Hematopoietic multipotent progenitor cell (in vitro differentiated cells): ENCODE results near the gene GPAT3. TPM values are rescaled to one million over a fixed set of nuclear protein-coding genes. Genes with fewer than 3 reads are reported as not detected.
"Not testable (repeated sequence)": the region's sequence is repeated elsewhere in the genome, so short reads cannot be mapped to it uniquely, and the experiment has no call there.

ENCODE experiments used
- DNase-seq, 3 donors: peaks; one replicate each; pipeline ENCODE4 v3.0.0-alpha.2; 2011 to 2015; ENCODE audit warnings: low read depth in 2 of 3, low spot score in 2 of 3
- total RNA-seq: library from RNA; depleted of rRNA; stranded (reverse); fragments of >200 nt; gene quantifications from one replicate; pipeline ENCODE4 v1.2.3, GENCODE V29; 2012

GPAT3 gene
- total RNA-seq, 1 donor, result 19.4 TPM

DNA sequence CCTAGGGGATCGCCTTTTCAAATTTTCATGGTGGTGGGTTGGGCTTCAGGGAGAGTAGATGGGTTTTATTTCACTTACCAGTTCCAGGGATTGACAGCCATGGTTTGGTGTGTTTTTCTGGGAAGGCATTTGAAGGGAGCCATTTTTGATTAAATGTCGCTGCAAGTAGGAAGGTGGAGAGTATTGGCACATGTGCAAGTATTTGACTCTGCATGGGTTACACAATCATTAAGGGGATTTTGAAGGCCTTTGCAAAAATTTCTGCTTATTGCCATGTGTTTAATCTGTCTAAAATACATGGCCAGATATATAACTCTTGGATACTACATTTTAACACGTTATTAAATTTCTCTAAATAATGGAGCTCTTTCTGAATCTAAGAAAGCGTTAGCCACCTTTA, 55.1 kb downstream of the GPAT3 start:
- DNase-seq, result no peak

DNA sequence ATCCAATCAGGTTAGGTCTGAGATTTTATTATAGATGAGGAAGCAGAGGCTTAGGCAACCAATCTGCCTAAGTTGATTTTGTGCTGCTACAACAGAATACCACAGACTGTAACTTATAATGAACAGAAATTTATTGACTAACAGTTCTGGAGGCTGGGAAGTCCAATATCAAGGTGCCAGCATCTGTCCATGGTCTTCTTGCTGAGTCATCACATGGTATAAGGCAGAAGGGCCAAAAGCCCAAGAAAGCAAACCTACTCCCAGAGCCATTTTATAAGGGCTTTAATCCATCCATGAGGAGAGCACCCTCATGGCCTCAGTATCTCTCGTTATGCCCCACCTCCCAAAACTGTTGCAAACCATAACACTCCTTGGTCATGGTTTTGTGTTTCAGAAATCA, 55.8 kb downstream of the GPAT3 start:
- DNase-seq, result no peak

DNA sequence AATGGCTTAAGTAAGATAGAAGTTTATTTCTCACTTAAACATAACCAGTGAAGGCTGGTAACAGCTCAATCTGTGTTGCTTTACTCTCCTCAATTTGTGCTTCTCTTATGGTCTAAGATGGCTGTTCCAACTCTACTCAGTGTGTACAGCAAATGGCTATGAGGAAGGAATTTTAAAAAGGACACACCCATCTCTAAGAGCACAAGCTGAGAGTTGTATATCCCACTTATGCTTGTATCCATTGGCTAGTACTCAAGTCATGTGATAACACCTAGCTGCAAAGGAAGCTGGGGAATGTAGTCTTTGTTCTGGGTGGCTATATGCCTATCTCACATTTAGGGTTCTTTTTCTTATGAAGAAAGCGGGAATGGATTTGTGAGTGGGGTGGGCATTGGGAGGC, 63.3 kb downstream of the GPAT3 start:
- peak in 1 of 3 donors; percentile 31 for DNase-seq

DNA sequence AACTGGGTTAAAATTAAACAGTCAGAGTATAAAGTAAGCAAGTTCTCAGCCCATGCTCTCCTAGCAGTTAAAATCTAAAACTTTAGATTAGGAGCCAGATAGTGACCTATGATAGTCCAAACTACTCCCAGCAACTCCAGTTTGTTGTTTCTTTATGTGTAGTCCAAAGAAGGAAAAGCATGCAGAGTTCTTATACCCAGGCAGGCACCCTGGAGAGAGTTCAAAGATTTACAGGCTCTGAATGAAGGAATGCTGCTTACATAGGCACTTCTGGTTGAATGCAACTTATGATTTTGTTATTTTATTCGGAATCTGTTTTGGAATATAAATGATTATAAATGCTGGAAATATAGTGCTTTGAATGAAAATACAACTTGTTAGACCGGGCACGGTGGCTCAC, 67.2 kb downstream of the GPAT3 start:
- DNase-seq, result no peak

DNA sequence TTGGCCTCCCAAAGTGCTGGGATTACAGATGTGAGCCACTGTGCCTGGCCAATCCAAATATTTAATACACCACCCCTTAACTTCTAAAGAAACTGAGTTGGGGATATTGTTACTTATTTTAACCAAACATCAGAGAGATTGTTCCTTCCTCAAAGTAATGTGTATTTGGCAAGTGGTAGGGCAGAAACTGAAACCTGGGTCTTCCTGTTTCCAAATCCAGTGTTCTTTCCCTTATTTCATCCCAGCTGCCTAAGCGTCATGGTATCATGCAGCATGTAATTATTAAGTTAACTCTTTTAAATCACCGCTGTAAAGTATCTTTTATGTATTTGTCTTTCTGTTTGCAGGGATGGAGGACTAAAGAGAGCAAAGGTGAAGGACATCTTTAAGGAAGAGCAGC, 68.4 kb downstream of the GPAT3 start:
- no peak for DNase-seq

DNA sequence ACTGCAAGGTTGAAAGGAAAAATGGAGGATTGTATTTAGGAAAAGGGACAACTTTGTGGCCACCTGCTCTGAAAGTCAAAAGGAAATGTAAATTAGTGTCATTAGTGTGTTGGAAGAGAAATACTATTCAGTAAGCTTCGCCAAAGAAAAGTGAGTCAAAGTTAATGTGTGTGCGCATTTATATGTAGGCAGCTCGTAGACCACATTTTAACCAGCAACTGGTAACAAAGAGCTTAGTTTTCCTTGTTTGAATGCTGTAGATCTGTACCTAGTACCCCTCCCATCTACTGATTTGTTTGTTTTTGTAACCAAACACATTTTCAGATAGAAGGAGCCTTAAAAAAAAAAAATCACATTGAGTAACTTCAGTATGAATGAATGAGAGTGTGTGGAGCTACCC, 69.3 kb downstream of the GPAT3 start:
- DNase-seq, result no peak

DNA sequence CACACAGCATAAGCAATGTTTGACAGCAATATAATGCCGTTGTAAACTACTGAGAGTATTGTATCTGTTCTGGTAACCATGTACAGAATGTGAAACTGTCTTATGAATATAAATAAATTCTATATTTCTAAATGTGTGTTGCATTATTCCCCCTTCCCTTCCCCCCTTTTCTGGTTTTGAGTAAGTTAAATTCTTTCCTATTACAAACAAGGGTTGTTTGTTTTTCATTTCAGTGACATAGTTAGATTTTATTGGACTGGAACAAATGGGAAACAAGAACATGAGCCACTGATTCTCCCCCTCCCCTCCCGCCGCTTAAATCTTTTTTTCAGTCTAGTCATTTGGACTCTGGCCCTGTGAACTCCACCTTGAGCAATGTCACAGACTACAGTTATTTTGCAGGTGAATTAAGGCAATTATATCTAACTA, 69.8 kb downstream of the GPAT3 start:
- DNase-seq, result no peak

DNA sequence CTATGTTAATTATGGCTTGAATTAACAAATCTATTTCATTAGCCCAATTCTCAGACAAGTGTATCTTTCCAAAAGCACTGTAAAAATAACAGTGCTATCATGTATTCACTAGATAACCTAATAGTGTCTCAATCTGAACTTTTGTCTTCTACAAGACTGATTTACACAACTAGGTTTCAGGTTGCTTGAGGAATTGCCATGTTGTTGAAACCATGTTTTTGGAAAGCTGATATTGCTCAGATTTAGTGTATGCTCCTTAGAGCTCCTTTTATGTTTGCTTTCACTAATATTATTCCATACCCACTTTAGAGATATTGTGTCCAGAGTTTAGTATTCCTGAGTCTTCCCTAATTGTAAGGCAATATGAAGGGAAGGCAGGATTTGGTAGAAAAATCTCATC, 70.6 kb downstream of the GPAT3 start:
- no peak for DNase-seq

DNA sequence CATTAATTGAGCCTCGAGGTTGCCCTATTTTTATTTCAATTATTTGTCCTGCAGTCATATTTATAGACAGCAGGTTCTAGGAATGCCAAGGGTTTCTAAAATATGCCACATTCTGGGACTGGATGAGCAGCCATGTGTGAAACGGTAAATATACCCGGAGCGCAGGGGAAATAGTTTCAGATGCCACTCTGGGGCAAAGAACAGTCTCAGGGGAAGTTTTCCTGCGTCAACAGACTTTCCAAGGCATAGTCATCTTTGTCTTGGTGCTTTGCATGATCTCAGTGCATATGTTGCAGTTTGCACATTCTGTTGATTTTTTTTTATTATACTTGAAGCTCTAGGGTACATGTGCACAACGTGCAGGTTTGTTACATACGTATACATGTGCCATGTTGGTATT, 71.0 kb downstream of the GPAT3 start:
- no peak for DNase-seq

DNA sequence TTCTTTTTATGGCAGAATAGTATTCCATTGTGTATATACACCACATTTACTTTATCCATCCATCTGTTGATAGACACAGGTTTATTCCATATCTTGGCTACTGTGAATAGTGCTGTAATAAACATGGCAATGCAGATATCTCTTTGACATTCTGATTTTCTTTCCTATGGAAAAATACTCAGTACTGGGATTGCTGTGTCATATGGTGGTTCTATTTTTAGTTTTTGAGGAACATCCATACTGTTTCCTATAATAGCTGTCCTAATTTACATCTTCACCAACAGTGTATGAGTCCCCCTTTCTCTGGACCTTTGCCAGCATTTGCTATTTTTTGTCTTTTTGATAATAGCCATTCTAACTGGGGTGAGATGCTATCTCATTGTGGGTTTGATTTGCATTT, 73.5 kb downstream of the GPAT3 start:
- no peak for DNase-seq

DNA sequence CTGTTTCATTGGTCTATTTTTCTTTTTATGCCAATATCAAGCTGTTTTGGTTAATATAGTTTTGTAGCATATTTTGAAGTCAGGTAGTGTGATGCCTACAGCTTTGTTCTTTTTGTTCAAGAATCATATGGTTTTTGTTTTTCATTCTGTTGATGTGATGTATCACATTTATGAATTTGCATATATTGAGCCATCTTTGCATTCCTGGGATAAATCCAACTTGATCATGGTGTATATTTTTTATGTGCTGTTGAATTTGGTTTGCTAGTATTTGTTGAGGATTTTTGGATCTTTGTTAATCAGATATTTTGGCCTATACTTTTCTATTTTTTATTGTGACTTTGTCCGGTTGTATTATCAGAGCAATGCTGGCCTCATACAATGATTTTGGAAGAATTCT, 74.8 kb downstream of the GPAT3 start:
- peak in 1 of 3 donors; percentile 26 for DNase-seq

DNA sequence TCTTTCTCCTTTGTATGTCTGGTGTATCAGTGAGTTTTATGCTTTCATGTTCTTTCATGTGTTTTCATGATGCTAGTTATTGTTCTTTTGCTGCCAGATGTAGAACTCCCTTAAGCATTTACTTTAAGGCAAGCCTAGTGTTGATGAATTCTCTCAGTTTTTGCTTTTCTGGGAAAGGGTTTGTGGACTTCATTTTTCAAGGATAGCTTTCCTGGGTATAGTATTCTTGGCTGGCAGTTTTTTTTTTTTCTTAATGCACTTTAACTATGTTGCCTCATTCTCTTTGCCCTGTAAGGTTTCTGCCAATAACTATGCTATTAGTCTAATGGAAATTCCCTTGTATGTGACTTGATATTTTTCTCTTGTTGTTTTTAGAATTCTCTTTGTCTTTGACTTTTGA, 77.1 kb downstream of the GPAT3 start:
- no peak for DNase-seq

DNA sequence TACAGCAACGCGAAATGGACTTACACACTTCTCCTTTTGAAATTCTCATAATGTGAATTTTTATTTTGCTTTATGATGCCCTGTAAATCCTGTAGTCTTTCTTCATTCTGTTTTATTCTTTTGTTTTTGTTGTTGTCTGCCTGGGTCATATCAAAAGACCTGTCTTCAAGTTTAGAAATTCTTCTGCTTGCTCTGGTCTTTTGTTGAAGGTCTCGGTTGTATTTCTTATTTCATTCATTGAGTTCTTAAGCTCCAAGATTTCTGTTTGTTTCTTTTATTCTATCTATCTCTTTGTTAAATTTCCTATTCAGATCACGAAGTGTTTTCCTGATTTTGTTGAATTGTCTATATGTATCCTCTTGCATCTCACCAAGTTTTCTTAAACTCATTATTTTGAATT, 78.1 kb downstream of the GPAT3 start:
- DNase-seq, result no peak

DNA sequence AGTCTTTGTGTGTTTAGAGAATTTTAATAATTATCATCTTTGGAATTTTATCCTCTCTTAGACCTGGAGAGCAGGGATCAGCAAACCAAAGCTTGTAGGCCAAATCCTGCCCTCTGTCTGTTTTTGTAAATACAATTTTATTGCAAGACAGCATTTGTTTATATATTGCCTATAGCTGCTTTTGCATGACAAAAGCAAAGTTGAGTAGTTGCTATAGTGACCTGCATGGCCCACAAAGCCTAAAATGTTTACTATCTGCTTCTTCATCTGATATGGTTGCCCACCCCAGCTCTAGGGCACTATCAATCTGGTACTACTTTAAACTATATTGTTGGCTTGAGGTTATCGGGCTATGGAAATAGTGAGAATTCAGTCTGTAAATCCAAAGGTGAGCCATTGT, 80.3 kb downstream of the GPAT3 start:
- DNase-seq, result no peak

DNA sequence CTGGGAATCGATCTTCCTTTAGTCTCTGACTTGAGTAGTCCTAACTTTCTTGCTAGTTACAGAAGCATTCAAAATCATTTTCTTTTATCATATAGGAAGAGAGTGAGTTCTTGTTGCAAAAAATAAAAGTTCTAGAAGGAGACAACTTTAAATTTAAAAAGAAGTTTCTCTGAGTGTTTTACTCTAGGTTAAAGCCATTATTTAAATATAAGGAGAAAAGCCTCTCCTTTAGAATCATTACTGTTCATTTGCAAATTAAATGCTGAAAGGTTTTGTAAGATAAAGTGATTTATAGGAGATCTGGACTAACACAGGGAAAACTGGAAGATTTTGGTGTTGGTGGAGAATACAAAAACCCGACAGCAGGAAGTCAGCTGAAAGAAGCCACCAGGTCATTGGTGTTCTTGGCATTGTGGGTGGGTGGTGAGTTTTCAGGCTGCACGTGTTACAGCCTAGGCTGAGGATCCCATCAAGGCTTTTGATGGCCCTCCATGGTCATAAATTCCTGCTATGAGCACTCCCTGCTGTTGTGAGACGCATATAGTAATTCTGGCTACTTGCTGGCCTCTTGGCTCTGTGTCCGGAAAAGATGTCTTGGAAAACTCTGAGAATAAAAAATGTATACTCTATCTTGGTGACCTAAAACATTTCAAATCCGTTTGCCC, 81.6 kb downstream of the GPAT3 start:
- DNase-seq, result no peak

DNA sequence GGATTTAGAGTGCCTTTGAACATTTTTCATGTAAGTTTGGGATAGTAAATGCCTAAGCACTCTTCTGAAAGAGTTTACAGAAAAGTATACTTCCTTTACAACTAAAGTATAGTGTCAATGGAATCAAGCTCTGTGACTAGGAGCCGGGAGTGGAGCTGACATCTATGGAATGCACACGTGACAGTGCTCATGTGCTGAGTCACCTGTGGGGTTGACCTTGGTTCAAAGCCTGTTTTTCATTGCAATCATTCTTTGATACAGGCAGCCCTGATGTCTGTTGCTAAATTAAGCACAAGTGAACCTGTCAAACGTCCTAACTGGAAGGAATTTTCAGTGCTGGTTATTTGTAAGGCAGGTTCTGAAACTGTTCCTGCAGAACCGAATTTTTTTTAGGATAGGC, 82.5 kb downstream of the GPAT3 start:
- no peak for DNase-seq

DNA sequence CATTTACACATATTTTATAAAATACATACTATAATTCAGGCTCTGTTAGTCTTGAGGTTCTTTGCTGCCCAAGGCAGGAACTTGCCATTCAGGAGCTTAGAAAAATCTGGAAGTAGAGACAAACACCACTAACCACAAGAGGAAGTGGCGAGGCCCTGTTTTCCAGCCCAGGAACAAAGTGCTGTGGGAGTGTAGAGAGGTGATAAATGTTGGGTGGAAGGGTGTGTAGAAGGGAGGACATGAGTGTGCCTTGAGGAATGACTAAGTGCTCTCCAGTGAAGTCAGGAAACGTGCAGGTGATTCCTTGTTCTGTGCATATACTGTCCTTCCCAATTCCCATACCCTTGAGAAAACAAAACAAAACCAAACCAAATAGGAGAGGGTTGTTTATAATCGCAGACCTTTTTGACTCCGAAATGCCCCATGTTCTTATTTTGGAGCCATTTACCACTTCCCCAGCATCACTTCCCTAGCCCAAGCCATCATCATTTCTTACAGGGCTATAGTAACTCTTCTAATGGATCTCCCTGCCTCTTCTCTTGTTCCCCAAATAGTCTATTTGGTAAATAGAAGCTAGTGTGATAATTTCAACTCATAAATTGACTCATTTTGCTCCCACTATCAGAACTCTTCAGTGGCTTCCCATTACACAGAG, 83.2 kb downstream of the GPAT3 start:
- DNase-seq, result peak in 2 of 3 donors; percentile 56 to 63

DNA sequence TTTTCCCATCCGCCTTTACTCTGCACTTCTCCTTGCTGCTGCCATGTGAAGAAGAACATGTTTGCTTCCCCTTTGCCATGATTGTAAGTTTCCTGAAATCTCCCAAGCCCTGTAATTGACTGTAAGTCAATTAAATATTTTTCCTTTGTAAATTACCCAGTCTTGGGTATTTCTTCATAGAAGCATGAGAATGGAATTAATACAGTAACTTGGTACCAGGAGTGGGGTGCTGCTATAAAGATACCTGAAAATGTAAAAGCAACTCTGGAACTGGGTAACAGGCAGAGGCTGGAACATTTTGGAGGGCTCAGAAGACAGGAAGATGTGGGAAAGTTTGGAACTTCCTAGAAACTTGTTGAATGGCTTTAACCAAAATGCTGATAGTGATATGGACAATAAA, 86.2 kb downstream of the GPAT3 start:
- not testable (repeated sequence) for DNase-seq

DNA sequence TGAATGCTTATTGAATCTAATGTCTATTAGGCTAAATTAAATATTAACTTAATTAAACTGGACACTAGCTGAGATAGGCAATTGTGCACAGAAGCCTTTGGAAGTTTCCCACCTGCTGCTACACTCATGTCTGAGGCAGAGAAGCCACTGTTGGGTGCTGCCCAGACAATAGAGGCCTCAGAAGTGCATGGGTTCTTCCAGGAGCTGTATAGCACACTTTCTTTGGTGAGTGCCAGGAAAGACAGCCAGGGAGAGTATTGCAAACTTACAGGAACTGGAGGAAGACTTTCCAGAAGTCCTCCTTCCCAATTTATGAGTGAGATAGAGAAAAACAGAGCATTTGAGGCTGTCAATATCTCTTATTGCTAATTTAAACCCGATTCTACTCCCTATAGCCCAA, 89.9 kb downstream of the GPAT3 start:
- DNase-seq, result no peak

DNA sequence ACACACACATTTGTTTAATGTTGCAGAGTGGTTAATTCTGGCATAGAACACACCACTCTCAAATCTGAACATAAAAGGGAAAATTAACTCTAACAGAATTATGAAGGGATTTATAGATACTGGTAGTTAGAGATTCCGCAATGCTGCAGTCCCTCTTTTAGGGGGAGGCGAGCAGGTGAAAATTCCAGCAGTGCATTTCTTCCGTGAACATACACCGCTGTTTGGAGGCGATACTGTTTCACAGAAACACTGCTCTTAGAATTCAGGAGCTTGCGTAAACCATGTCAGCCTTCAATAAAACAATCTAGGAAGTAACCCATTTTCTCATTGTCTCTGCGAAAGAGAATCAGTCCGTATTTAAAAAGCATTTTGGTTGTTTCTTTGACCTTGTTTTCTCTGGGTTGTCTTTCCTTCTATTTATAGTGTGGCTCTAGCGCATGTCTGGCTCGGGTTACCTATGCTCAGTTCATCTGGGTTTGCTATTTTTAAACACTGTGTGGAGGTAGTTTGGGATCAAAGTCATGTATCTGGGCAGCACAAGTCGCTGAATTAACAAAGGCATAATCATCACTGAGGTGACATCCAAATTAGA, 90.4 kb downstream of the GPAT3 start:
- no peak for DNase-seq

DNA sequence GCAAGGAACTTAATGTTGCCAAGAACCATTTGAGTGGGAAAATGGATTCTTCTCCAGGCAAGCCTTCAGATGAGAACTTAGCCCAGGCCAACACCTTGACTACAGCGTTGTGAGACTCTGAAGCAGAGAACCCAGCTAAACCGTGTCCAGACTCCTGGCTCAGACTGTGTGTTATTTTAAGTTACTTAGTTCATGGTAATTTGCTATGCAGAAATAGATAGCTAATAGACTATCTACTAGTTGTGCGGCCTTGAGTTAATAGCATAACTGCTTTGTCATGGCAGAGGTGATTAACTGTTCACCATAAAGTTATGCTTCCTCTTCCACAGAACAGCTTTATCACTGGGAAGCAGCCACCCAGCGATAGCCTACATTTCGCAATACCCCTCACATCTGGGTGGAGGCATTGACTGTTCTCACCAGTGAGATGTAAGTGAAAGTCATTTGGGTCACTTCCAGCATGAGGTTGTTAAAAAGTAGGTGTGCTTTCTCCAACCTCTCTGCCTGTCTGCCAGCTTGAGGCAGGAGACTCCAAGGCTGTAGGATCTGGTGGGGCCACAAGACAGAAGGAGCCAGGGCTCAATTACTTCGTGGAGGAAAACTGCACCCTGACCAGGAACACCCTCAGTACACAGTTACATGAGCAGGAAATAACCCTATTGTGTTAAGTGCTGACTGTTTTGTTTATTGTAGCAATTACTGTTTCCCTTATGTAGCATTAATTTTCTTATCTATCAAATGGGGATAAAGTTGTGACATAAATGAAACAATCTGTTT, 94.2 kb downstream of the GPAT3 start:
- DNase-seq, result peak in 2 of 3 donors; percentile 94 to 98

DNA sequence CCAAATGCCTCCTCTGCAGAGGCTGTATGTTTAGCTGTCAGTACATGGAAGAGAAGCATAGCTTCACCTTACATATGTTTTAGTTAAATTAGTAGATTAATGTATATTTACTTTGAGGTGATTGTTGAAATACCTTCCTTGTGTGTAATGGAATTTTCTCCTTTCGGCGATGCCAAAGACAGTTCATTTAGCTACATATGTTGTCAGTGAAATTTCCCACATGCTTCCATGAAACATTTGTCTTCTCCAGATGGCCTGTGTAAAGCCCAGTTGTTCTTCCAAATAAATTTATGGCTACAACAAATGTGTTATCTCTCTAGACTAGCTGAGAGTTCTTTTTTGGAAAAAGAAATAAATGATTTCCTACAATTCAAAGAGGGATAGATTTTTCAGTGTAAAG, 95.2 kb downstream of the GPAT3 start:
- DNase-seq, result no peak
